GM19239 (cell line): ENCODE measurements around the gene CEND1.

ENCODE experiments used
- DNase-seq: peaks from one replicate; pipeline ENCODE4 v3.0.0; 2011; ENCODE audit warnings: low spot score; ENCODE audit not compliant: insufficient read length
- FAIRE-seq: peaks from 2 replicates; lab custom pipeline; 2011; peaks lifted over from hg19 to GRCh38; lab: Jason Lieb, UNC

Gene CEND1

DNA sequence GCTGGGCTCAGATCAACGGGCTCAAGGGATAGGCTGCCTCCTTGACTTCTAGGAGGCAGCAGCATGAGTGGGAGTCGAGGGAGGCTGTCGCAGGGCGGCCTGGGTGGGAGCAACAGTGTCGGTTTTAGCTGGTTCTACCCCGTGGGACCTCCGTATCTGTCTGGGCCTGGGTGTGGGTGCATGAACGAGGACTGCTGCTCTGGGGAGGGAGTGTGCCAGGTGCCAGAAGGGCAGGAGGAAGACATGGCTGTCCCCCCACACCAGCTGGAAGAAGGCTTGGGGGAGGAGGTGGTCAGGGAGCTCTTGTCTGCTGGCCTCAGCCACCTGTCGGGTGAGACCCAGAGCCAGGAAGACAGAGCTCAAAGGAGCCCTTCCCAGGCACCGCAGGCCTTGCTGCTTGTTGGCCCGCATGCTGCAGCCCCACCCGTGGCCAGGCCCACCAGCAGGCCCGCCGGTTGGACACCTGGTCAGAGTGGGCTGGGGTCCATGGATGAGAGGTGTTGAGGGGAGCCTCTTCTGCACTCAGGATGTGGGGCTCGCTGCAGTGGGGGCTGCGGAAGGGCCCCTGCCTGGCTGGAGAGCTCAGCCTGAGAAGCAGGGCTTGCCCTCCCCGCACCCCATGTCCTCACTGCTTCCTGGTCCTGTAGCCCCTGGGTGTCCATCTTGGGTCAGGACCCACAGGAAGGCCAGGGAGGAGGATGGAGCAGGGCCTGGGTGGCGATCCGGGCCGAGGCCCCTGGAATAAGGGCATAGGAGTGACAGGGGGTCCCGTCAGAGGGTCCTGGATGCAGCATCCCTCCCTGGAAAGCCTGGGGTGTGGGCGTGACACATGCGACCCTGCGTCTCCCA is 3.4 kb downstream of the CEND1 start:
- FAIRE-seq (no peak), DNase-seq (no peak)

DNA sequence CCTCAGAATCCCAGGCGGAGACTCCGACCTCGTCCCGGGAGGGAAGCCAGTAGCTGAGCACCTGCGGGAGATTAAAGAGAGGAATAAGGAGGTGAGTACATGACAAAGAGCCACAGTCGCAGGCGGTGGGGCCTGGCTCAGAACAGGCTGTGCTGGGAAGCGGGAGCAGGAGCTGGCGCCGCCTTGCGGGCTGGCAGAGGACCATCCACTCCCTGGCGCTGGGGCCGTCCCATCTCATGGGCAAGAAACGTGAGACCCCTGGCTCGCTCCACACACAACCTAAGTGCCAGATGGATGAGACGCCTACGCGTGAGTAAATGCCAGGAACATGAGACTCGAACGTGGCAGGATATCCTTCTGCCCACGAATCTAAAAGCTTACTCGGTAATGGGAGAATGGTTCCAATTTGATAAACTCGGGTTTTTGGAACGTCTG is 6.3 kb downstream of the CEND1 start:
- DNase-seq: no peak
- no peak for FAIRE-seq

DNA sequence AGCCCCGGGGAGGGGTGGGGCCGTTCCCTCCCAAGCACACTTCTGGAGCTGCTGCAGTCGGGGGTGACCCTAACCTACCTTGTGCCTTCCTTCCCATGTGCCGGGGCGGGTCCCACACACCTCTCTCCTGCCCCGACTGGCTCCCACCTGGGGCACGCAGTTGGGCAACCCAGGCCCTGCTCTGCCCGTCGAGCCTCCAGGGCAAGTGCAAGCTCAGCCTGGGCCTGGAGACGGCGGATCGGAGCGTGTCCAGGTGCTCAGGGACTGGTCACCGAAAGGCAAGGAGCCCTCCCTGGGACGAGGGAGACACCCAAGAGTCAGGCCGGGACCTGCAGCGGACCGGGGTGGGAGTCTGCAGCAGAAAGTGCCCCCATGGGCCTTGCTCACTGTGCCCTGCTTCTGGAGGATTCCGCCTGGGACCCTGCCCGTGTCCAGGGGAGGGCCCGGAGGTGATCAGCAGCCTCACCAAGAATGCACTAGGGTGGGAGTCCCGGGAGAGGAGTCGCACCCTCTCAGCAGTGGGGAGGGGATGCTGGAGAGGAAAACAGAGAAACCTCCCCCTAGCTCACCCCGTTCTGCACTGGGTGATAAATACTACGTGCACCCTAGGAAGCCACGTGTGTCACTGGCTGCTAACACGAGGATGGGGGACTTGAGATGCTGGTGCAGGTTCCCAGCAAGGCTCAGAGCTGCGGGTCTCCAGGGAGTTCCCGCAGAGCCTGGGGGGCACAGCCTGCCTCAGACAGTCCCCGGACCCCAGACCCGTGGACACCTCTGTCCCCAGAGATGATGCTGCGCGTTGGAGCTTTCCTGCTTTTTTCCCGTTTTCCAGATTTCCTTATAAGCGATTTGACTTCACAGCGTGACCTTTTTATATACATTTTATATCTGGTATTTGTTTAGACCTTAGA is 7.4 kb downstream of the CEND1 start:
- DNase-seq (no peak), FAIRE-seq (no peak)

DNA sequence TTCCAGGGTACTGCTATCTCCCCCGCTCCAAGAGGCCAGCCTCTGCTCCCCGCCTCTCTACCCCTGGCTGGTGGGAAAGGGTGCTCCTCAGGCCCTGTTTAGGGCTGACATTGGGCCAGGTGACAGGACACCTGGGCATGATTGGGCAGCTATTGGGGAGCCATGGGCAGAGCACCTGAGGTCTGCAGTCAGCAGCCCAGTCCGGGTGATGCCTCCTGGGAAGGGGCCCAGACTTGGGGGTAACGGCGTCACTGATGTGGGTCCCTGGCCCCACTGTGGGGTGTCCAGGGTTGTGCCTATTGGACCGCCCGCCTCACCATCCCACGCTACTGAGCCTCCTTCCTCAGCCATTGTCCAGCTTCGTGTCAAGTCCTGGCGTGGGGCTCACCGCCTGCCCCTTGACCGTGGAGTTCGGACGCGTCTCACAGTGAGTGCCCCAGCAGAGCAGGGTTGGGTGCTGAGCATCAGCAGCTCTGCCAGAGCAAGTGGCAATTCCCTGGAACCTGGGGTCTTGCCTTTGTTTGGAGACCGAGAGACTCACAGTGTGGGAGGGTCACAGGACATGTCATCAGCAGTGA is 9.8 kb downstream of the CEND1 start:
- FAIRE-seq (no peak), DNase-seq (no peak)

DNA sequence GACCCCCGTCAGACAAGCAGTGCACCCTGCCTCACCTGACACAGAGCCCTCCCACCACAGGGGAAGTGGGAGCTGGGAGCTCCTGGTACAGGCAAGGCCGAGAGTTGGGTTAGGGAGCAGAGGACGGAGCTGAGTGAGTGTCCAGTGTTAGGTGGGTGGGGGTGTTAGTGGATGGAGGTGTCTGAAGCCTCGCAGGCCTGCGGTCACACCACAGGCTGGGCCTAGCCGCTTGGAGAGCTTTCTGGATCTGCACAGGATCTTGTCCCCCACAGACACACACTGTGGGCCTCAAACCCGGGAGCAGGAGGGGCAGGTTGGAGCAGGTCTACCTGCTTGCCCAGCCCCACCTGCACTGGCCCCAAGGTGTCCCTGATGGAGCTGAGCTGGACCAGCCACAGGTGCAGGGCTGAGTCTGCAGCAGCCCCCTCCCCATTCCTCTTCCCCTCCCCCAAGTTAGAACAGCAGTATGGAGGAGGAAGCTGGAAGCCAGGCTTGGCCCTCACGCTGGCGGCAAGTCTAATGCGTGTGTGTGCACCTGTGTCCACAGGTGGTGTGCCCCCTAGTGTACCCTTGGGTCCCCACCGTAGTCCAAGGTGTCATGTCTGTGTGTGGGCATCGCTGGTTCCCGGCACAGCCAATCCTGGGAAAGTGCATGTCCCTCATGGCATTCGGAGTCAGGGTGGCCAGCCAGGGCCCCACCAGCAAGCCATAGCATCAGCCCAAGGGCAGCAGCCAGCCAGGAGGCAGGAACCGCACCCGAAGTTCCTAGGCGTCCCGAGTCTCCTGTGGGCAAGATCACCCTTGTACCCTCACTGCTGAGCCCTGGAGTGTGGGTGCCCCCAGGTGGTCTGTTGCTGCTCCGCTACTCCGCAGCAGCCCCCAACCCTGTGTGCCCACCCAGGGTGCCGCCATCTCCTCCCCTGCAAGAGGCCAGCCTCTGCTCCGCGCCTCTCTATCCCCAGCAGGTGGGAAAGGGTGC is 10.6 kb downstream of the CEND1 start:
- FAIRE-seq: no peak
- DNase-seq: no peak

DNA sequence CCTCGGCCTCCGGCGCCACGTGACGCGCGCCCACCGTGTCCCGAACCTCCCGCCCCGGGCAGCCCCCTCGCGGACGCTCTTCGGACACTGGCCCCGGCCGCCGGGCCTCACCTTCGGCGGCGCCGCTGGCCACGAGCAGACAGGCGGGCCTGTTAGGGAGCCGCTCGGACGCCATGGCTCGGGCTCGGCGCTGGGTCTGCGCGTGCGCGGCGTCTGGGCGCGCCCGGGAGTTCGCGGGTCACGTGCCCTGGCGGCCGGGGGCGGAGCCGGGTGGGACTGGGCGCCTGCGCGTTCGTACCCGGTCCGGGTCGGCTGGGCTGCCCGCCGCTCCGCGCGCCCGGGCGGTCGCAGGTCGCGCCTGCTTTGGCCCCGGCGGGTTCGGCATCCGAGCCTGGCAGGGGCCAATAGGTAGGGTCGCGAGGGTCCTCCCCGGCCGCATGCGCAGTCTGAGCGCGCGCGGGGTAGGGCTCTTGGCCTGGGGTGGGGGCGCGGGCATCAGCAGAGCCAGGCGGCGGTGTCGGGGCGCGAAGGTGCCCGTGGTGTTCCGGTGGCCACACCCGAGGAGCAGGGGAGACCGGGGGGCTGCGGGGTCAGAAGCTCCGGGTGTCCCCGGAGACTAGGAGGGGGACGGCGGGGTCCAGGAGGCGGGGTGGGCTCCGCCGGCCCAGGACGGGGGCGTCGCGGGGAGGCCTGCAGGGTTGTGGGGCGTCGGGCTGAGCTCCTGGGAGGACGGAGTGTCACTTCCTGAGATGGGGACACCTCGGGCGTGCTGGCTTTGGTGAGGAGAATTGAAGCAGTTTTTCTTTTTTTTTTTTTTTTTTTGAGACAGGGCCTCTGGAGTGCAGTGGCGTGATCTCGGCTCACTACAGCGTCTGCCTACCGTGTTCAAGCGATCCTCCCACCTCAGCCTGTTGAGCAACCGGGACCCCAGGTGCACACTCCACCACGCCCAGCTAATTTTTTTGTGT is 12.3 kb downstream of the CEND1 start, which contains the start of gene GATD1:
GATD1 (minus strand) TSS at position 200 of the 968 bp plus-strand sequence; CDS start at position 175, 25 bp downstream.
- FAIRE-seq: peak; percentile 94

DNA sequence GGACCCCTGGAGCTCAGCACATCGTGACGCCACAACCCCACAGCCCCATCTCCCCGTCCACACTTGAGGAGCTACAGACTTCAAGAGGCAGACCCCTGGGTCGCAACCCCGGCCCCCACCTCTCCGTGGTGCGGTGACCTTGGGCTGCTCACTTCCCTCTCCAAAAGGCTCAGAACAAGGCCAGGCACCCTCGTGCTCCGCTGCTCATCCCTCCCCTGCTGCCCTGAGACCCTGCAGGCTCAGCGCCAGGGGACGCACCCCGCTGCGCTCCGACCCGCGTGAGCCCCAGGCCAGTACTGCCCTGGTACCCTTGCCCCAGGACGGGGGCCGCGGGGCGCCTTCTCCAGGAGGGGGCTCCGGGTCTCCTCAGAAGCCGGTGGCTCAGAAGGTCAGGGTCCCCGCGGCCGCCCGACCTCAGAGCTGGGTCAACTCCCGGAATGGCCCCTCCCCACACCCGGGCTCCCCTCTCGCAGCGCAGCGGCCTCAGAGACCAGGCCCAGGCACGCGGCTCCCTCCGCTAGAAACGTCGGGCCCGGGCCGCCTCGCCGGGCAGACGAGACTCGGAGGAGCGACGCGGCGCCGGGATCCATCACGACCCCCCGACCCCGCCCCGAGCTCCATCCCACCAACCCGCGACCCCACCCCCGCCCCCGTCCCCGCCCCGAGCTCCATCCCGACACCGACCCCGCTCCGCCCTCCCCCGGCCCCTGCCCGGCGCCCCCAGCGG is 13.2 kb downstream of the CEND1 start:
- peak; percentile 66 for FAIRE-seq
- peak; percentile 75 for DNase-seq

More for the DNA sequence above, 12.3 kb downstream of the CEND1 start, which contains the start of gene GATD1:
- peak; percentile 100 for DNase-seq

DNA sequence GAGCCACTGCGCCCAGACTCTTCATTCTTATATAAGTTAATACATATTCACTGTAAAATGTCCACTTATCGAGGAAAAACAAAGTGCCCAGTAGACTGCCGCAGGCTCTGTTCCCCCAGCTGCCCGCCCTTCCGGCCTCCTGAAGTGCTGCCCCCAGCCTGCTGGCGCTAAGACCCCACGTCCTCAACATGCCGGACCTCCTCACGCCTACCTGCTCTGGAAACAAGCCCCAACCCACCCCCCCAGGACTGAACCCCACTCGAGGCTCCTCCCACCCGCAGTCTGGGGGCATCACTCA is 13.7 kb downstream of the CEND1 start:
- FAIRE-seq (no peak), DNase-seq (no peak)

DNA sequence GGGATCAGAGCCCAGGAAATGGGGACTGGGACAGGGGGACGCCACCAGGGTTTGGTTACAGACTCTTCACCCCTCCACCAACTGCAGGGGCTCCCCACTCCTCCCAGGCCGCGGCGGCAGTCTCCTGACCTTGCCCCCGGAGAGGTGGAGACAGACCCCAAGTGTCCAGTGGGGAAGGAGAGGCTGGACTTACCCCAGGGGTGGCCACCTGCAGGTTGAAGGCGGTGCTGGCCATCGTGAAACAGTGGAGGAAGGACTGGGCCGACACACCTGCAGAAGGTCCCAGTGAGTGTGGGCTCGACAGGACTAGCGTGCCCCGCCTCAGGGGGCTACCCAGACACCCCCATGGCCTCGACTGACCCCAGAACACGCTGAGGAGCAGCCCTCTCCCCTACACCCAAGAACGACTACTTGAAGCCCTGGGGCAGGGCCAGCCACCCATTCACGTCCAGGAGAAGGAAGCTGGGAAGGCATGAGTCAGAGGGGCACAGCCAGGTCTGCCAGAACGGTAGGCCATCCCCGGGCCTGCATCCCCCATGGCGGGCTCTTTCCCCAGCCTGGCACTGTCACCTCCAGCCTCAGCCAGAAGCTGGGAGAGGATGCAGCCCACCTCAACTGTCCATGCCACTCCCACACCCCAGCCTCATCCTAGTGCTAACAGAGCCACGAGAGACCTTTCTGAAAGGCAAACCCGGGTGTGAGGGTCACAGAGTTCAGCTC is 14.9 kb downstream of the CEND1 start:
- DNase-seq (no peak), FAIRE-seq (no peak)

DNA sequence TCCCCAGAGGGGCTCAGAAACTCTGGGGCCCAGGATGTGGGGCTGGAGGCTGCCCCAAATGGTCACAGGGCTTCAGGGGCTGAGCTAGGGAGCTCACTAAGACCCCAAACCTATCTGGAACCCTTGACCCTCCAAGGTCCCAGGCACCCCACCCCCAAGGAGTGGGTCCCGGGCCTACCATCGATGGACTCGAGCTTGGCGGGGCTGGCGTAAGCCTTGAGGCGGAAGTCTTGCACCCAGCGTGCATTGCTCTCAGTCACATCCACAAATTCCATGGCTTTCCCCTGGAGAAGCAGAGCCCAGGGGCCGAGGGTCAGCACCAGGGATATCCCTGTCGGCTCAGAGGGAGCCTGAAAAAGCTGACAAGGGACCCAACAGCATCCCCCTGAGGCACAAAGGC is 16.1 kb downstream of the CEND1 start:
- DNase-seq: no peak
- no peak for FAIRE-seq

DNA sequence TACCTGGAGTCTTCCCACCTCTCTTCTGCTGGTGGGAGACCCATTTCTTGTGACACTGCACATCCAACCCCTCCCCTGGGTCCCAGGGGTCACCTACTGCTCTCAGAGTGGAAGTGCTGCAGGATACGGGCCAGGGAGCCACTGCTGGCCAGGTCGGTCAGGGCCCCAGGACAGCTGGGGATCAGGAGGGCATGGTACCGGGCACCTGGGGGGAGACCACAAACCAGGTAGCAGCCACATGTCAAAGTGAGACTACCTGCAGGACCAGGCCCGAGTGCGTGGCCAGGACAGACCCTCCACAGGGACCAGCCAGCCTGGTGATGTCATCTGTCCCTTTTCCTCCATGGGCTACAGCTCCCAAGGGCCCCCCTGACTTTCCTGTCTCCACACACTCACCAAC is 16.5 kb downstream of the CEND1 start:
- DNase-seq (no peak), FAIRE-seq (no peak)

DNA sequence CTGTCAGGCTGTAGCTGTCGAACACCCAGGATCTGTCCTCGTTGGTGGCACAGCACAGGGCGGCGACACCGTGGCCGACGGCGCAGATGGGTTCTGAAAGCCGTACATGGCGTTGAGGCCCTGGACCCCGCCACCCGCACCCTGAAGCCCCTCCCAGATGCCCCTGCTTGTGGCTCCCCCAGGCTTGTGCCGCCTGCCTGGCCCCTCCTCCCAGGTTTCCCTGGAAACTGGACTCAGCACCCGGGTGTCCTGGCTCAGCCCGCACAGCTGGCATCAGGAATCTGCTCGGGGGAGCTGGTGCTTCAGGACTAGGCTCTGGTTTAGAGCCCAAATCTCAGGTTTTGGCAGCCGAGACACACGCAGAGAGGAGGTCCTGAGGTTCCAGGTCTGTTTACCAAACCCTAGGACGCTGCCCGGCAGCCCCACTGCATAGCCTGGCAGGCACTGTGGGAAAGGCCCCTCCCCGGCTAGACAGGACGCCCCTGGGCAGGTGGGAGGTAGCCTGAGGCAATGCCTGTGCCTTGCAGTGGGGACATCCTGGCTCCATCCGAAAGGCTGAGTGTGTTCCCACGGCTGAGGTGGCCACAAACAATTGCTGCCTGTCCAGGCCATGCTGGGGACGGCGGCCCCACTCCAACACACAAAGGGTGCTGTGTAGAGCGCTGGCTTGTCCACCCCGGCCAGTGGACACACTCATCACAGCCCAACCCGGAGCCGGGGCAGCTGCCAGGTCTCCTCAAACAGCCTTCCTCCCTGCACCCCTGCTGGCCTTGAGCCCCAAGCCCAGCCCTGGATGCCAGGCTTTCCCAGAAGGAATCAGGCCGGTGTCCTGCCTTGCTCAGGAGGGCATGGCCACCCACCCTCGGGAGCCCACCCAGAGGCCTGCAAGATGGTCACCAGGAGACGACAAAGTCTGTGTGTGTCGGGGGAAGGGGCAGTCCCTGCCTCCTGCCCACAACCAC is 17.2 kb downstream of the CEND1 start:
- DNase-seq: no peak
- FAIRE-seq: no peak

DNA sequence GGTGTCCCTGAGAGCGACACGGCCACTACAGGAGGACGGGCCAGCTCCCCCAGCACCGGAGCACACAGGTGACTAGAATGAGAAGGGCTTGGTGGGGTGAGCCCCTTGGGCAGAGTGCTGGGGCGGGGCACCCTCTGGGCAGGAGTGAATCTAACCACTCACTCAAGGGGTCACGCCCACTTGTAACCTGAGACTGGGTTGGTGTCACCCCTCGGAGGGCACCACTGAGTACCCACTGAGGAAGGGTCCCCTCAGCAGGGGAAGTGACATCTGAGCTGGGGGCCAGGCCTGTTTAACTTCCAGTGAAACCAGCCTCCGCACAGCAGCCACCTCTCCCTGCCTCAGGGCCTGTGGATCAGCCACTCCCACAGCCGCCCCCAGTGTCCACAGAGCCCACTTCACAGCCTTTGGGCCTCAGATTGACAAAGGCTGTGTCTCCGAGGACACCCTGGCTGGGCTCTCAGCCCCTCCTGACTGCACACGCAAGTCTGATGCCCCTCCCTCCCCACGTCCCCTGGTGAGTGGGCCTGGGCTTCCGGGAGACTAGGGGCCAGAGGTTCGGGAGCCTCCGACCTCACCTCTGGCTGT is 18.2 kb downstream of the CEND1 start:
- DNase-seq (no peak), FAIRE-seq (no peak)

DNA sequence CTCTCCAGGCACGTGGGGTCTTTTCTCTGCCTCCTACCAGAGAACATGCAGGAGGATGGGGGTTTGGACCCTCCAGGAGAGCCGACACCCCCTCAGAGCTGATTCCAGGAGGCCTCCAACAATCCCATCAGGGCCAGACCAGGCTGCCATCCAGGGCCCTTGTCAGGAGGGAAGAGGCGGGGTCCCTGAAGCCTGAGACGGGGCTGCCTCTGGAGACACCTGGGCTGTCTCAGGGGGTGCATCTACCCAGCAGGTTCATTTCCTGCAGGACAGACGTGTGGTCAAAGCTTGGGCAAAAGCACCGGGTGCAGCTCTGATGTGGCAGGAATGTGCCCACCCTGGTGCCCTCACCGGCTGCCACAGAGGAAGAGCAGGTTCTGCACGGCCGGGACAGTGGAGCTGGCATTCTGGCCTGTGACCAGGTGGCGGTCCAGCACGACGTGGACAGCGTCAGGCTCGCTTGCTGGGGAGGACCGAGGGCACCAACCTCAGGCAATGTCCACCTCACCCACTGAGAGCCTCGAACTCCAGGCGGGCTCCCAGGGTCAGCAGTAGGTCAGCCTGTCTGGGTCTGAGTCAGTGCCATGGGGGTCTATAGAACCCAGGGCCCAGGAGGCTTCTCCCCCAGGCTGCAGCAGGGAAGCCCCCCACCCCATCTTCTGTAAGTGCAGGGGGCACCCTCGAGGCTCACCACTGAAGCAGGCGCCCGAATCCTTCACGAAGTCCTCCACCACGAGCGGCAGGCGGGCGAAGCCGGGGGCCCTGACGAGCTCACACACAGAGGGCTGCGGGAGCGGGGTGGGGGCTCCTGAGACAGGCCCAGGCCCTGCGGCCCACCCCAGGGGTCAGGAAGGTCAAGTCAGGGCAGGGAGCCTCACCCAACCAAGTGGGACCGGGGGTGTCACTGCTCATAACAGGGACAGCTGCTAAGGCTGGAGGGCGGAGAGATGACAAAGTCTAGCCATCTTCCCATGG is 19.0 kb downstream of the CEND1 start:
- DNase-seq (no peak), FAIRE-seq (no peak)
